Sigmoid colon (tissue), 7 donors: ENCODE measurements around the gene KRT7. TPM values are rescaled to one million over a fixed set of nuclear protein-coding genes. Genes with fewer than 3 reads are reported as not detected.
"Not testable (repeated sequence)": the region's sequence is repeated elsewhere in the genome, so short reads cannot be mapped to it uniquely, and the experiment has no call there.

Experiments used
- DNase-seq: peaks from one replicate; pipeline ENCODE4 v3.0.0-alpha.2; 2019
- H3K27ac ChIP-seq, 4 donors: fragments of 200-600 bp; sonication (generic); one replicate each; pipeline ENCODE4 v1.5.1; 2016 to 2019; ENCODE audit warnings: mild to moderate bottlenecking in 1 of 4
- H3K27me3 ChIP-seq, 3 donors: fragments of 200-600 bp; sonication (generic); one replicate each; pipeline ENCODE4 v1.5.1; 2019; ENCODE audit warnings: mild to moderate bottlenecking in 1 of 3
- H3K36me3 ChIP-seq, 4 donors: fragments of 200-600 bp; sonication (generic); one replicate each; pipeline ENCODE4 v1.5.1; 2016 to 2019
- H3K4me1 ChIP-seq, 4 donors: fragments of 200-600 bp; sonication (generic); one replicate each; pipeline ENCODE4 v1.5.1; 2017 to 2019
- H3K4me3 ChIP-seq, 4 donors: fragments of 200-600 bp; sonication (generic); one replicate each; pipeline ENCODE4 v1.5.1; 2017 to 2019; ENCODE audit warnings: mild to moderate bottlenecking in 2 of 4, moderate library complexity in 1 of 4
- H3K9me3 ChIP-seq, 4 donors: fragments of 200-600 bp in 3 of 4; sonication (generic) in 3 of 4; one replicate each; pipeline versions ENCODE4 v1.5.1 to v1.6.1; 2013 to 2019
- EP300 ChIP-seq, 4 donors: sonication (generic); formaldehyde crosslinking; IDR thresholded peaks; one replicate each; pipeline ENCODE4 v1.6.1; 2017; ENCODE audit warnings: antibody characterized with exemption in 4 of 4
- POLR2A ChIP-seq, 2 donors: fragments of 450-650 bp; IDR thresholded peaks; one replicate each; pipeline ENCODE4 v1.6.1; 2016; ENCODE audit warnings: antibody characterized with exemption in 2 of 2, mild to moderate bottlenecking in 2 of 2, moderate library complexity in 2 of 2
- POLR2AphosphoS5 ChIP-seq, 4 donors: sonication (generic); formaldehyde crosslinking; IDR thresholded peaks; one replicate each; pipeline ENCODE4 v1.6.1; 2017; ENCODE audit warnings: antibody characterized with exemption in 4 of 4
- WGBS, 2 donors: extraction: QIAGEN DNeasy Blood & Tissue Kit; methylation state at CpG; one replicate each; pipeline ENCODE4 v1.1.7; 2013; 5-methylcytosine and 5-hydroxymethylcytosine counted together
- intact Hi-C: fragments of 100-400 bp; cut with DNase I; formaldehyde crosslinking; loops from one replicate; pipeline ENCODE4 v1.15.1; 2023
- polyA plus RNA-seq, 3 donors: library from polyadenylated mRNA; stranded (reverse); fragments of 200-250 nt; gene quantifications; one replicate each; pipeline ENCODE4 v1.2.3, GENCODE V29; 2013
- total RNA-seq, 4 donors: library from RNA; depleted of rRNA; stranded (reverse); fragments of >200 nt; gene quantifications; one replicate each; pipeline ENCODE4 v1.1.0, GENCODE V29; 2016
- TF ChIP-seq, protein P1 (sequence below), 4 experiments: fragments of 450-650 bp in 3 of 4; fragments of 200-600 bp in 1 of 4; IDR thresholded peaks; one replicate each; pipeline ENCODE4 v1.5.1; 2016 to 2019; ENCODE audit warnings: antibody characterized with exemption in 4 of 4, mild to moderate bottlenecking in 3 of 4, moderate library complexity in 2 of 4
- donor health status: healthy with polysubstance abuse.
- donor health status: Bipolar disorder and iron deficiency.
- donor health status: healthy.

Gene KRT7
- total and polyA plus RNA-seq, 7 donors: 0.27 to 12.0 (median 2.4) TPM; not detected in 2

- WGBS, 2 donors: 90 to 91% methylated on average over 2 of the region's 2 CpGs
- Histone ChIP-seq H3K4me1 (peaks cover 0 to 50% (median 35%) of the 10 kb centered on the region in 4 donors), H3K36me3 (no peaks in the 10 kb centered on the region), H3K27ac (peak overlapping the region; percentile 60 to 84 (median 74)), H3K27me3 (no peaks in the 10 kb centered on the region), H3K4me3 (no peak overlapping the region), H3K9me3 (no peaks in the 10 kb centered on the region)
- no peak for TF ChIP-seq POLR2AphosphoS5 (IDR thresholded peaks at IDR 0.05)
- TF ChIP-seq, protein P1, sequence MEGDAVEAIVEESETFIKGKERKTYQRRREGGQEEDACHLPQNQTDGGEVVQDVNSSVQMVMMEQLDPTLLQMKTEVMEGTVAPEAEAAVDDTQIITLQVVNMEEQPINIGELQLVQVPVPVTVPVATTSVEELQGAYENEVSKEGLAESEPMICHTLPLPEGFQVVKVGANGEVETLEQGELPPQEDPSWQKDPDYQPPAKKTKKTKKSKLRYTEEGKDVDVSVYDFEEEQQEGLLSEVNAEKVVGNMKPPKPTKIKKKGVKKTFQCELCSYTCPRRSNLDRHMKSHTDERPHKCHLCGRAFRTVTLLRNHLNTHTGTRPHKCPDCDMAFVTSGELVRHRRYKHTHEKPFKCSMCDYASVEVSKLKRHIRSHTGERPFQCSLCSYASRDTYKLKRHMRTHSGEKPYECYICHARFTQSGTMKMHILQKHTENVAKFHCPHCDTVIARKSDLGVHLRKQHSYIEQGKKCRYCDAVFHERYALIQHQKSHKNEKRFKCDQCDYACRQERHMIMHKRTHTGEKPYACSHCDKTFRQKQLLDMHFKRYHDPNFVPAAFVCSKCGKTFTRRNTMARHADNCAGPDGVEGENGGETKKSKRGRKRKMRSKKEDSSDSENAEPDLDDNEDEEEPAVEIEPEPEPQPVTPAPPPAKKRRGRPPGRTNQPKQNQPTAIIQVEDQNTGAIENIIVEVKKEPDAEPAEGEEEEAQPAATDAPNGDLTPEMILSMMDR (IDR thresholded peaks at IDR 0.05): no peak
- TF ChIP-seq POLR2A (IDR thresholded peaks at IDR 0.05): no peak
- no peak for TF ChIP-seq EP300 (IDR thresholded peaks at IDR 0.05)
- intact Hi-C loops: no loop called here
- peak; percentile 32 for DNase-seq
Observed at GRCh38 chr12:52249511-52250047, 16.5 kb downstream of the KRT7 start.

DNA sequence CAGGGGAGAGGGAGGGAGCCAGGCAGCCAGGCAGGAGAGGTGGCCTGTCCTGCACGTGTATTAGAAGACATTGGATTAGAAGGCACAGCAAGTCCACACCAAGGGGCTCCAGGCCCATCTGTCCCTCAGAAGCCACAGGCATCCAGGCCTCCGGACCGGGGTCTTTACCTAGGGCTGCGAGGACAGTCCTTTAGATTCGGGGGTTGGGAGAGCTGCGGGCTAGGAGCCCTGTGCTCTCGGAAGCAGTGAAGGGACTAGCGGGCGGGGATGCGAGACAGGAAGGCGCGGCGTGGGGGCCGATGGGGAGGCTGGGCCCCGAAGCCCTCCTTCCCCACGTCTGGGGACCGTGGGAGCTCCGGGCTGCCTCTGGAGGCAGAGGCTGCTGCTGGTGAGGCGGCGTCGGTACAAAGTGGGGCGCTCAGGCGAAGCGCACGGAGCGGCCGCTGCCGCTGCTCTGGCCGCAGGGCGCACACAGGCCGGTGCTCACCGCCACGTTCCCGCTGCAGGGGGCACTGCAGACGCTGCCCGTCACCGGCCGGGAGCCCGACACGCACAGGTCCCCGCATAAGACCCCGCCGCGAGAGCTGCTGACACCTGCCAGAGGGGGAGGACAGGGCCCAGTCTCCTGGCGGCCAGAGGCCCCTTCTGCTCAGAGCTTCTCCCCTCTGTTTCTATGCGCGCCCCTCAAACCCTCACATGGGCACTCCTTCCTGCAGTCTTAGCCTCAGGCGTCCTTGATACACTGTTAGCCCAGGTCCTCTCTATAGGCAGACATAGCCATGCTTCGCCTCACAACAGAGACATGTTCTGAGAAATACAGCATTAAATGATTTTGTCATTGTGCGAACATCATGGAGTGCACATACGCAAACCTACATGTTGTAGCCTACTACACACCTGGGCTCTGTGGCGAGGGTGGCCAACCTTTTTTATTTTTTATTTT, 17.3 kb downstream of the KRT7 start:
- H3K27ac ChIP-seq: peak overlapping the region in 2 of 4 donors; percentile 82 to 84
- H3K4me3 ChIP-seq: no peak overlapping the region
- peaks cover 0 to 4% (median 0%) of the 10 kb centered on the region in 3 donors for H3K27me3 ChIP-seq
- H3K4me1 ChIP-seq: peaks cover 0 to 42% (median 30%) of the 10 kb centered on the region in 4 donors
- H3K9me3 ChIP-seq: no peaks in the 10 kb centered on the region
- peak; percentile 58 for DNase-seq
- intact Hi-C loops: no loop called here
- WGBS, 2 donors: 49 to 85% methylated on average over 52 of the region's 52 CpGs
- no peaks in the 10 kb centered on the region for H3K36me3 ChIP-seq
- TF ChIP-seq POLR2AphosphoS5 (IDR thresholded peaks at IDR 0.05) (no peak), POLR2A (IDR thresholded peaks at IDR 0.05) (no peak), EP300 (IDR thresholded peaks at IDR 0.05) (no peak)
- TF ChIP-seq, protein P1 (IDR thresholded peaks at IDR 0.05): no peak

GRCh38 chr12:52251367-52252051, 18.5 kb downstream of the KRT7 start:
- H3K9me3 ChIP-seq: no peaks in the 10 kb centered on the region
- no peak overlapping the region for H3K27ac ChIP-seq
- peaks cover 0 to 9% (median 1%) of the 10 kb centered on the region in 3 donors for H3K27me3 ChIP-seq
- peaks cover 0 to 36% (median 28%) of the 10 kb centered on the region in 4 donors for H3K4me1 ChIP-seq
- TF ChIP-seq, protein P1 (IDR thresholded peaks at IDR 0.05): no peak
- no peak for TF ChIP-seq EP300 (IDR thresholded peaks at IDR 0.05)
- TF ChIP-seq POLR2AphosphoS5 (IDR thresholded peaks at IDR 0.05): no peak
- TF ChIP-seq POLR2A (IDR thresholded peaks at IDR 0.05): no peak
- DNase-seq: peak; percentile 22
- no peaks in the 10 kb centered on the region for H3K36me3 ChIP-seq
- intact Hi-C loops: no loop called here
- 65 to 81% methylated on average over 9 of the region's 9 CpGs for WGBS, 2 donors
- H3K4me3 ChIP-seq: no peak overlapping the region

GRCh38 chr12:52252175-52252615, 19.2 kb downstream of the KRT7 start:
- H3K9me3 ChIP-seq, intact Hi-C loops, H3K27ac ChIP-seq, H3K4me3 ChIP-seq, H3K36me3 ChIP-seq: not testable (repeated sequence)
- 87 to 88% methylated on average over 8 of the region's 8 CpGs for WGBS, 2 donors
- Histone ChIP-seq H3K27me3 (peaks cover 0 to 16% (median 8%) of the 10 kb centered on the region in 3 donors), H3K4me1 (peaks cover 0 to 30% (median 24%) of the 10 kb centered on the region in 4 donors)
- peak; percentile 44 for DNase-seq
